C4-2B (cell line): Measurements from ENCODE around the gene DOLPP1.

Experiments used
- CTCF ChIP-seq: fragments of 450-650 bp; conservative IDR thresholded peaks from 2 replicates; pipeline ENCODE4 v1.5.1; 2017; ENCODE audit warnings: mild to moderate bottlenecking
- ZFX ChIP-seq: fragments of 450-650 bp; IDR thresholded peaks from 2 replicates; pipeline ENCODE4 v1.6.1; 2017

- no peak for TF ChIP-seq CTCF
- no peak for TF ChIP-seq ZFX
Observed at GRCh38 chr9:129071526-129072126, 9.3 kb upstream of the DOLPP1 start.
